OCI-LY3 (cell line): Measurements from ENCODE around the gene LRP1B.

ENCODE experiments used
- CTCF ChIP-seq: fragments of 200-600, 300-600 bp; sonication (generic); IDR thresholded peaks from 2 replicates; pipeline ENCODE4 v1.5.1; 2014; ENCODE audit warnings: antibody characterized with exemption, low read length, low read depth
- EZH2phosphoT487 ChIP-seq: fragments of 200-600 bp; shearing (Covaris generic); IDR thresholded peaks from 2 replicates; pipeline ENCODE4 v1.6.1; 2018; ENCODE audit warnings: antibody characterized with exemption, mixed run types, low read depth

GRCh38 chr2:141133883-141134282, 996.9 kb downstream of the LRP1B start:
- TF ChIP-seq CTCF (no peak), EZH2phosphoT487 (no peak)
